Lung (tissue), 12 donors: ENCODE measurements around the gene EXOC3L4. TPM values are rescaled to one million over a fixed set of nuclear protein-coding genes. Genes with fewer than 3 reads are reported as not detected.

Source experiments
- ATAC-seq: fragments of 200-7000 bp; cut with Tn5 transposase; one replicate; pipeline ENCODE4 v1.9.1; 2020; ENCODE audit warnings: moderate number of reproducible peaks; ENCODE audit not compliant: insufficient read depth, low FRiP score
- DNase-seq, 3 donors: peaks; one replicate each; pipeline ENCODE4 v3.0.0-alpha.2; 2013 to 2017
- H3K27ac ChIP-seq, 2 donors: one replicate each; pipeline ENCODE4 v1.5.1; 2013; ENCODE audit warnings: mild to moderate bottlenecking in 2 of 2, moderate library complexity in 2 of 2, control low read depth in 1 of 2, inconsistent platforms in 1 of 2, low read depth in 1 of 2, low read length in 1 of 2
- H3K27me3 ChIP-seq, 3 donors: one replicate each; pipeline ENCODE4 v1.5.1; 2013; ENCODE audit warnings: low read length in 2 of 3; ENCODE audit not compliant: control insufficient read depth in 3 of 3, insufficient read depth in 3 of 3
- H3K36me3 ChIP-seq, 4 donors: one replicate each; pipeline ENCODE4 v1.5.1; 2013; ENCODE audit warnings: low read length in 4 of 4, mild to moderate bottlenecking in 1 of 4, moderate library complexity in 1 of 4; ENCODE audit not compliant: control insufficient read depth in 4 of 4, insufficient read depth in 4 of 4
- H3K4me1 ChIP-seq, 5 donors: one replicate each; pipeline ENCODE4 v1.5.1; 2013; ENCODE audit warnings: low read length in 5 of 5, mild to moderate bottlenecking in 2 of 5, moderate library complexity in 1 of 5; ENCODE audit not compliant: control insufficient read depth in 5 of 5, insufficient read depth in 5 of 5
- H3K4me3 ChIP-seq: one replicate; pipeline ENCODE4 v1.5.1; 2013; ENCODE audit warnings: mild to moderate bottlenecking, control low read depth, moderate library complexity
- H3K9ac ChIP-seq, 2 donors: one replicate each; pipeline ENCODE4 v1.5.1; 2013; ENCODE audit warnings: low read length in 2 of 2, control low read depth in 1 of 2; ENCODE audit not compliant: insufficient read depth in 1 of 2
- H3K9me3 ChIP-seq, 4 donors: one replicate each; pipeline ENCODE4 v1.5.1; 2013; ENCODE audit warnings: low read length in 3 of 4, mild to moderate bottlenecking in 1 of 4, moderate library complexity in 1 of 4; ENCODE audit not compliant: control insufficient read depth in 4 of 4, insufficient read depth in 3 of 4
- CTCF ChIP-seq: IDR thresholded peaks from 2 replicates; pipeline ENCODE4 v1.5.1; 2012; ENCODE audit warnings: mild to moderate bottlenecking; ENCODE audit errors: control extremely low read depth, extremely low read depth
- WGBS, 2 donors: extraction: QIAGEN DNeasy Blood & Tissue Kit; methylation state at CpG; one replicate each; pipeline ENCODE4 v1.1.7; 2013; 5-methylcytosine and 5-hydroxymethylcytosine counted together
- polyA plus RNA-seq, 2 donors: library from polyadenylated mRNA; stranded (reverse); fragments of 200-250 nt; gene quantifications; one replicate each; pipeline ENCODE4 v1.2.1, GENCODE V29; 2013
- total RNA-seq, 2 donors: library from RNA; depleted of rRNA in 1 of 2; stranded (reverse); fragments of >200 nt in 1 of 2; gene quantifications; one replicate each; pipeline ENCODE4 v1.2.1, GENCODE V29; 2014 to 2021
- donor health status: control.
- donor health status: control.
- donor health status: Bipolar disorder and iron deficiency.
- donor health status: healthy.
- donor health status: DM: yes; HTN: yes; CAD: no.

EXOC3L4 gene
- total and polyA plus RNA-seq, 4 donors, result 3.0 to 4.6 (median 3.8) TPM

GRCh38 chr14:103132381-103133209 lies 38.1 kb downstream of the EXOC3L4 start:
- DNase-seq, result peak in 1 of 3 donors; percentile 12
- peaks cover 0 to 44% (median 11%) of the 10 kb centered on the region in 4 donors for H3K36me3 ChIP-seq
- no peak overlapping the region for H3K4me3 ChIP-seq
- no peaks in the 10 kb centered on the region for H3K27me3 ChIP-seq
- no peaks in the 10 kb centered on the region for H3K9me3 ChIP-seq
- H3K27ac ChIP-seq, result peak overlapping the region in 1 of 2 donors; percentile 21
- H3K4me1 ChIP-seq, result peaks cover 0 to 15% (median 3%) of the 10 kb centered on the region in 5 donors
- ATAC-seq, result no peak
- H3K9ac ChIP-seq, result no peak overlapping the region
- WGBS, 2 donors, result 74 to 82% methylated on average over 38 to 39 of the region's 39 CpGs
- TF ChIP-seq CTCF, result no peak

- ATAC-seq, result no peak
- H3K4me1 ChIP-seq, result peaks cover 0 to 15% (median 5%) of the 10 kb centered on the region in 5 donors
- no peaks in the 10 kb centered on the region for H3K9me3 ChIP-seq
- H3K36me3 ChIP-seq, result peaks cover 0 to 44% (median 11%) of the 10 kb centered on the region in 4 donors
- H3K4me3 ChIP-seq, result no peak overlapping the region
- no peak for TF ChIP-seq CTCF
- no peak overlapping the region for H3K9ac ChIP-seq
- no peak for DNase-seq
- no peak overlapping the region for H3K27ac ChIP-seq
- 93 to 94% methylated on average over 25 of the region's 25 CpGs for WGBS, 2 donors
- no peaks in the 10 kb centered on the region for H3K27me3 ChIP-seq
These were observed 39.0 kb downstream of the EXOC3L4 start for GRCh38 chr14:103133210-103134140.

GRCh38 chr14:103134405-103134804 lies 39.9 kb downstream of the EXOC3L4 start:
- Histone ChIP-seq H3K36me3 (peaks cover 0 to 44% (median 11%) of the 10 kb centered on the region in 4 donors), H3K4me1 (peaks cover 0 to 17% (median 9%) of the 10 kb centered on the region in 5 donors), H3K9ac (no peak overlapping the region), H3K27me3 (no peaks in the 10 kb centered on the region), H3K4me3 (no peak overlapping the region), H3K27ac (no peak overlapping the region), H3K9me3 (no peaks in the 10 kb centered on the region)
- 45 to 73% methylated on average over 2 of the region's 2 CpGs for WGBS, 2 donors
- ATAC-seq (no peak), DNase-seq (peak in 1 of 3 donors; percentile 6)
- no peak for TF ChIP-seq CTCF
